ENCODE measurements around the gene WWOX. TPM values are rescaled to one million over a fixed set of nuclear protein-coding genes. Genes with fewer than 3 reads are reported as not detected.

WWOX gene
- total and polyA plus RNA-seq, 10 donors = 5.9 to 90.3 (median 26.4) TPM

- no peak for DNase-seq
- Histone ChIP-seq H3K4me3 (no peak overlapping the region), H3K27ac (no peak overlapping the region), H3K36me3 (no peaks in the 10 kb centered on the region), H3K9me3 (no peaks in the 10 kb centered on the region), H3K4me1 (no peaks in the 10 kb centered on the region), H3K27me3 (replicated peaks in 1 of 7) (no peaks in the 10 kb centered on the region)
- WGBS, 5 donors = 27 to 89% (median 51%) methylated on average over 3 of the region's 3 CpGs
- TF ChIP-seq CTCF (IDR thresholded peaks at IDR 0.05 in 8 of 11, conservative IDR thresholded peaks at IDR 0.05 in 3 of 11) = no peak
- no peak for TF ChIP-seq POLR2AphosphoS5 (IDR thresholded peaks at IDR 0.05)
- TF ChIP-seq POLR2A (IDR thresholded peaks at IDR 0.05) = no peak
- intact Hi-C loops (cut with DNase I; ENCODE audit: low total_unique reads) = no loop called here
Measured at GRCh38 chr16:78821335-78821734, 721.9 kb downstream of the WWOX start.

GRCh38 chr16:78822509-78822908, 723.1 kb downstream of the WWOX start:
- TF ChIP-seq CTCF (IDR thresholded peaks at IDR 0.05 in 8 of 11, conservative IDR thresholded peaks at IDR 0.05 in 3 of 11) = no peak
- no peak for TF ChIP-seq POLR2A (IDR thresholded peaks at IDR 0.05)
- TF ChIP-seq POLR2AphosphoS5 (IDR thresholded peaks at IDR 0.05) = no peak
- no peak for DNase-seq
- Histone ChIP-seq H3K27ac (no peak overlapping the region), H3K4me3 (no peak overlapping the region), H3K36me3 (no peaks in the 10 kb centered on the region), H3K9me3 (no peaks in the 10 kb centered on the region), H3K4me1 (no peaks in the 10 kb centered on the region), H3K27me3 (replicated peaks in 1 of 7) (no peaks in the 10 kb centered on the region)
- intact Hi-C loops (cut with DNase I; ENCODE audit: low total_unique reads) = no loop called here
- 84 to 96% (median 89%) methylated on average over 2 of the region's 2 CpGs for WGBS, 5 donors

GRCh38 chr16:78823027-78823426, 723.6 kb downstream of the WWOX start:
- H3K27ac ChIP-seq = no peak overlapping the region
- no peaks in the 10 kb centered on the region for H3K27me3 ChIP-seq (replicated peaks in 1 of 7)
- no peaks in the 10 kb centered on the region for H3K36me3 ChIP-seq
- H3K9me3 ChIP-seq = no peaks in the 10 kb centered on the region
- no peak for TF ChIP-seq POLR2A (IDR thresholded peaks at IDR 0.05)
- no peak for TF ChIP-seq POLR2AphosphoS5 (IDR thresholded peaks at IDR 0.05)
- no peak for TF ChIP-seq CTCF (IDR thresholded peaks at IDR 0.05 in 8 of 11, conservative IDR thresholded peaks at IDR 0.05 in 3 of 11)
- DNase-seq = no peak
- 71 to 87% (median 77%) methylated on average over 6 of the region's 6 CpGs for WGBS, 5 donors
- intact Hi-C loops (cut with DNase I; ENCODE audit: low total_unique reads) = no loop called here
- H3K4me3 ChIP-seq = no peak overlapping the region
- H3K4me1 ChIP-seq = no peaks in the 10 kb centered on the region

- WGBS, 5 donors = 88 to 100% (median 93%) methylated on average over 1 of the region's 1 CpG
- Histone ChIP-seq H3K9me3 (no peaks in the 10 kb centered on the region), H3K4me1 (no peaks in the 10 kb centered on the region), H3K4me3 (no peak overlapping the region), H3K36me3 (no peaks in the 10 kb centered on the region), H3K27ac (no peak overlapping the region), H3K27me3 (replicated peaks in 1 of 7) (no peaks in the 10 kb centered on the region)
- DNase-seq = no peak
- no peak for TF ChIP-seq POLR2A (IDR thresholded peaks at IDR 0.05)
- no peak for TF ChIP-seq CTCF (IDR thresholded peaks at IDR 0.05 in 8 of 11, conservative IDR thresholded peaks at IDR 0.05 in 3 of 11)
- no peak for TF ChIP-seq POLR2AphosphoS5 (IDR thresholded peaks at IDR 0.05)
- intact Hi-C loops (cut with DNase I; ENCODE audit: low total_unique reads) = no loop called here
Measured at GRCh38 chr16:78829280-78829679, 729.8 kb downstream of the WWOX start.
